GM19351 (cell line): ENCODE results near the gene ASIC3.
"Not testable (repeated sequence)": the region's sequence is repeated elsewhere in the genome, so short reads cannot be mapped to it uniquely, and the experiment has no call there.

ENCODE experiments used
- ATAC-seq: cut with Tn5 transposase; IDR thresholded peaks from one replicate; pipeline ENCODE4 v1.9.1; 2021; ENCODE audit warnings: mild to moderate bottlenecking, moderate library complexity; ENCODE audit not compliant: unreplicated experiment

The ASIC3 gene

GRCh38 chr7:151013733-151014497 lies 34.4 kb upstream of the ASIC3 start:
- ATAC-seq: peak; percentile 41

- no peak for ATAC-seq
Measured at GRCh38 chr7:151014950-151015349, 33.4 kb upstream of the ASIC3 start.

GRCh38 chr7:151015967-151016366 lies 32.4 kb upstream of the ASIC3 start:
- ATAC-seq: no peak

GRCh38 chr7:151016505-151016904 lies 31.8 kb upstream of the ASIC3 start:
- ATAC-seq: no peak

- no peak for ATAC-seq
Measured at GRCh38 chr7:151016942-151017341, 31.4 kb upstream of the ASIC3 start.

GRCh38 chr7:151017370-151017952 lies 30.9 kb upstream of the ASIC3 start:
- ATAC-seq: no peak

- ATAC-seq: no peak
Measured at GRCh38 chr7:151017953-151018420, 30.3 kb upstream of the ASIC3 start.

GRCh38 chr7:151018421-151019129 lies 29.8 kb upstream of the ASIC3 start:
- ATAC-seq: no peak

- ATAC-seq: no peak
Measured at GRCh38 chr7:151019130-151019447, 29.2 kb upstream of the ASIC3 start.

GRCh38 chr7:151020231-151020630 lies 28.1 kb upstream of the ASIC3 start:
- ATAC-seq: no peak

- ATAC-seq: no peak
Measured at GRCh38 chr7:151023232-151023631, 25.1 kb upstream of the ASIC3 start.

GRCh38 chr7:151024435-151025056 lies 23.8 kb upstream of the ASIC3 start, which contains the start of gene ATG9B:
Gene ATG9B, minus strand, starts transcription at chr7:151024494. Its CDS starts 71 bp downstream, at chr7:151024423.
- ATAC-seq: no peak

GRCh38 chr7:151025924-151026671 lies 22.2 kb upstream of the ASIC3 start:
- no peak for ATAC-seq

- not testable (repeated sequence) for ATAC-seq
Measured at GRCh38 chr7:151026771-151027727, 21.3 kb upstream of the ASIC3 start.

GRCh38 chr7:151027728-151028130 lies 20.6 kb upstream of the ASIC3 start:
- peak; percentile 1 for ATAC-seq

- peak; percentile 94 for ATAC-seq
Measured at GRCh38 chr7:151028131-151028947, 20.0 kb upstream of the ASIC3 start, which contains the start of gene ABCB8. Gene ABCB8, plus strand, starts transcription at chr7:151028450. Its CDS starts 66 bp downstream, at chr7:151028516.

GRCh38 chr7:151028948-151029501 lies 19.3 kb upstream of the ASIC3 start:
- ATAC-seq: no peak

- no peak for ATAC-seq
Measured at GRCh38 chr7:151031011-151031410, 17.3 kb upstream of the ASIC3 start.
